ENCODE data around the gene KPNB1. TPM values are rescaled to one million over a fixed set of nuclear protein-coding genes. Genes with fewer than 3 reads are reported as not detected.

KPNB1 gene
- total RNA-seq, 1 experiment from 2014 or later = 742 TPM

DNA sequence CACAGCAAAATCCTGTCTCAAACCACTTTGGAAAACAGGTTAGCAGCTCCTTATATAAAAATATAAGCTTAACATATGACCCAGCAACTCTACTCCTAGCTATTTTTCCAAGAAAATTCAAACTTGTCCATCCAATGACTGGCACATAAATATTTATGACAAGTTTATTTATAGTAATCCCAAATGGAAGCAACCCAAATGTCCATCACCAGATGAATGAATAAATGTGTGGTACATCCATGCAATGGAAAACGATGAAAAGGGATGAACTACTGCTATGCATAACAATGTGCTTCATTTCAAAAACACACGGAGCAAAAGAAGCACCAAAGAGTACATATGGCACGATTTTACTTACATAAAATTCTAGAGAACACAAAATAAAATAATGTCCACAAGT, 9.6 kb upstream of the KPNB1 start:
- H2AFZ ChIP-seq (ENCODE audit: low read length) = no peak overlapping the region
- Mint-ChIP-seq H3K27ac (no peak overlapping the region), H3K27me3 (ENCODE audit: low read depth) (no peaks in the 10 kb centered on the region), H3K36me3 (ENCODE audit: insufficient read depth in 1 of 3, low read depth in 3 of 3) (peaks cover 2 to 19% (median 7%) of the 10 kb centered on the region in 3 experiments; a peak in 5 of 7 replicates), H3K4me1 (no peaks in the 10 kb centered on the region), H3K9me3 (no peaks in the 10 kb centered on the region), H3K4me3 (no peak overlapping the region)
- no peak overlapping the region for H3K23ac ChIP-seq (ENCODE audit: insufficient read length, low read depth, low read length)
- H3K27ac ChIP-seq (ENCODE audit: insufficient read length, low read depth, low read length) = peak overlapping the region; percentile 19
- no peaks in the 10 kb centered on the region for H3K27me3 ChIP-seq (ENCODE audit: insufficient read depth, low read length)
- no CpG with 5 or more reads among the region's 3 CpGs for WGBS (ENCODE audit: extremely low coverage, insufficient read length, low lambda C conversion rate)
- no peak overlapping the region for H4K91ac ChIP-seq (ENCODE audit: insufficient read length, low read depth, low read length)
- no peak overlapping the region for H4K5ac ChIP-seq (ENCODE audit: insufficient read length, low read depth, low read length)
- no peaks in the 10 kb centered on the region for H3K4me1 ChIP-seq (ENCODE audit: insufficient read depth, low read length)
- H2BK12ac ChIP-seq (ENCODE audit: insufficient read length, low read depth, low read length) = no peak overlapping the region
- no peak overlapping the region for H2BK120ac ChIP-seq (ENCODE audit: low read depth, low read length, poor library complexity, severe bottlenecking)
- H2BK20ac ChIP-seq (ENCODE audit: low read depth, low read length, poor library complexity, severe bottlenecking) = no peak overlapping the region
- no peaks in the 10 kb centered on the region for H3K79me1 ChIP-seq (ENCODE audit: insufficient read depth, low read depth, low read length, poor library complexity, severe bottlenecking)
- no peak overlapping the region for H3K9ac ChIP-seq (ENCODE audit: extremely low read depth, insufficient read length, low read length)
- no peak overlapping the region for H2BK15ac ChIP-seq (ENCODE audit: low read depth, low read length)
- DNase-seq = no peak
- no peak overlapping the region for H3K4me2 ChIP-seq (ENCODE audit: insufficient read depth, insufficient read length, low read length)
- H4K8ac ChIP-seq (replicated peaks; ENCODE audit: insufficient read length, low read depth, low read length) = no peak overlapping the region
- H3K18ac ChIP-seq (ENCODE audit: insufficient read length, low read depth, low read length) = no peak overlapping the region
- H2AK5ac ChIP-seq (ENCODE audit: insufficient read length, low read length) = no peak overlapping the region
- no peak overlapping the region for H3K4ac ChIP-seq (ENCODE audit: low read depth, low read length)
- H3K14ac ChIP-seq (ENCODE audit: insufficient read depth, low read length) = no peak overlapping the region
- no peaks in the 10 kb centered on the region for H3K23me2 ChIP-seq (ENCODE audit: insufficient read length, low read depth, low read length, poor library complexity, severe bottlenecking)
- no peak overlapping the region for H3T11ph ChIP-seq (ENCODE audit: low read length)
- H3K56ac ChIP-seq (ENCODE audit: insufficient read length, low read depth, low read length) = no peak overlapping the region
- H2BK5ac ChIP-seq (ENCODE audit: insufficient read length, low read length) = no peak overlapping the region
- TF ChIP-seq, protein P1, sequence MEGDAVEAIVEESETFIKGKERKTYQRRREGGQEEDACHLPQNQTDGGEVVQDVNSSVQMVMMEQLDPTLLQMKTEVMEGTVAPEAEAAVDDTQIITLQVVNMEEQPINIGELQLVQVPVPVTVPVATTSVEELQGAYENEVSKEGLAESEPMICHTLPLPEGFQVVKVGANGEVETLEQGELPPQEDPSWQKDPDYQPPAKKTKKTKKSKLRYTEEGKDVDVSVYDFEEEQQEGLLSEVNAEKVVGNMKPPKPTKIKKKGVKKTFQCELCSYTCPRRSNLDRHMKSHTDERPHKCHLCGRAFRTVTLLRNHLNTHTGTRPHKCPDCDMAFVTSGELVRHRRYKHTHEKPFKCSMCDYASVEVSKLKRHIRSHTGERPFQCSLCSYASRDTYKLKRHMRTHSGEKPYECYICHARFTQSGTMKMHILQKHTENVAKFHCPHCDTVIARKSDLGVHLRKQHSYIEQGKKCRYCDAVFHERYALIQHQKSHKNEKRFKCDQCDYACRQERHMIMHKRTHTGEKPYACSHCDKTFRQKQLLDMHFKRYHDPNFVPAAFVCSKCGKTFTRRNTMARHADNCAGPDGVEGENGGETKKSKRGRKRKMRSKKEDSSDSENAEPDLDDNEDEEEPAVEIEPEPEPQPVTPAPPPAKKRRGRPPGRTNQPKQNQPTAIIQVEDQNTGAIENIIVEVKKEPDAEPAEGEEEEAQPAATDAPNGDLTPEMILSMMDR (conservative IDR thresholded peaks at IDR 0.05) = no peak
- H3K79me2 ChIP-seq (ENCODE audit: insufficient read depth, low read length) = no peaks in the 10 kb centered on the region
- H4K20me1 ChIP-seq (ENCODE audit: control insufficient read depth, insufficient read depth, insufficient read length) = no peaks in the 10 kb centered on the region
- no peaks in the 10 kb centered on the region for H3K9me3 ChIP-seq (ENCODE audit: control insufficient read depth, low read depth, low read length)
